BE2C (cell line): ENCODE results near the gene CERK.

Experiments
- DNase-seq: peaks from one replicate; pipeline ENCODE4 v3.0.0-alpha.2; 2020
- H3K27me3 ChIP-seq: fragments of 250-450 bp; sonication (Bioruptor Pico); 2 replicates; pipeline ENCODE4 v1.5.1; 2020; ENCODE audit warnings: mild to moderate bottlenecking
- H3K36me3 ChIP-seq: fragments of 250-450 bp; sonication (Bioruptor Pico); 2 replicates; pipeline ENCODE4 v1.5.1; 2020; ENCODE audit warnings: mild to moderate bottlenecking
- H3K4me1 ChIP-seq: fragments of 250-450 bp; sonication (Bioruptor Pico); 2 replicates; pipeline ENCODE4 v1.5.1; 2020
- H3K4me3 ChIP-seq: 2 replicates; pipeline ENCODE4 v1.5.1; 2011; ENCODE audit warnings: low read depth, low read length
- H3K9me3 ChIP-seq: fragments of 250-450 bp; sonication (Bioruptor Pico); 2 replicates; pipeline ENCODE4 v1.5.1; 2020
- CTCF ChIP-seq: IDR thresholded peaks from 2 replicates; pipeline ENCODE4 v1.5.1; 2012; ENCODE audit warnings: mild to moderate bottlenecking, low read depth, low read length

The CERK gene

DNA sequence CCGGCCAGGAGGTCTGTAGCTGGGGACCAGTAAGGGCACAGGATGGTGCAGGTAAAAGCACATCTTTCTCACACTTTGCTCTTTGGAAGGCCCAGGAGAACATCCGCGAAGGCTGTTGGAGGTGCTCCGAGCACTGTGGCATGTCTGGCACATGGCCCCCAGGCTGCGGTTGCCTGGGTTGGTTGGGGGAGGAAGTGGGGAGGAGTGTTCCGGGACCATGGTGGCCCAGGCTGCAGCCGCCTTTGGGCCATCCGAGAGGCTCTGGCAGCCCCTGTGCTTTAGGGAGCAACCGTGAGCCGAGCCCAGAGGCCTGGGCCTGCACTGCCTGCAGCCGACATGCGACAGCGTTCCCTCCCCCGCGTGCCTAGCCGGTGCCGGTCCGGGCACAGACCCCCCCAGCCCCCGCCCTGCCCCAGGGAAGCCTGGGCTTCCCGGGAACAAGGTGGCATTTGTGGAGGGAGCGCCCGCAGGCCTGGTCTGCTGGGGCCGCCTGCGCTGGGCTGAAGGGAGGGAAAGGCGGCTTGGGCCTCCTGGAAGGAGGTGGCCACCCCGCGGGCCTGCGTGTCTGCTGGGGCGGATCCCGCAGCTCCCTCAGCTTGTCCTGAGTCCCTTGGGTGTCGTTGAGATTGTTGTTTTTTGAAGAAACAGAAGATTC, 59.9 kb downstream of the CERK start:
- Histone ChIP-seq H3K9me3 (no peaks in the 10 kb centered on the region), H3K36me3 (peaks cover 66% of the 10 kb centered on the region), H3K4me3 (no peak overlapping the region), H3K27me3 (no peaks in the 10 kb centered on the region), H3K4me1 (no peaks in the 10 kb centered on the region)
- TF ChIP-seq CTCF = no peak
- DNase-seq = no peak

GRCh38 chr22:46677323-46678002, 60.6 kb downstream of the CERK start:
- Histone ChIP-seq H3K36me3 (peaks cover 61% of the 10 kb centered on the region), H3K9me3 (no peaks in the 10 kb centered on the region), H3K4me1 (no peaks in the 10 kb centered on the region; the same call in 1 of the 2 replicates), H3K27me3 (no peaks in the 10 kb centered on the region), H3K4me3 (no peak overlapping the region)
- no peak for TF ChIP-seq CTCF
- no peak for DNase-seq

DNA sequence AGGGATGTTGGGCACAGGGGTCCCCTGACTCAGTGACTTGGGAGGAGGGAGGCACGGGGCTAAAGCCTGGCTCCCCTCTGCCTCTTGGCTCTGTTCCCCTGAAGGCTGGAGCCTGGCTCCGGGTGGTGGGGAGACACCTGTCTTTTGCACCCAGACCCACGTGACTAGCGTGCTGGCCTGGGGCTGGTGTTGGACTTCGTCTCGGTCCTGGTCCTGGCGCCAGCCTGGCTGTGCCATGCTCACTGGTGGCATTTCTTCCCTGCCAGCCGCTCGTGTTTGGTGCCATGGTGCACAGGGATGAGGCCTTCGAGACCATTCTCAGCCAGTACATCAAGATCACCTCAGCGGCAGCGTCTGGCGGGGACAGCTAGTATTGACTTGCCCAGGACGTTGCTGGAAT, 61.2 kb downstream of the CERK start:
- Histone ChIP-seq H3K27me3 (no peaks in the 10 kb centered on the region), H3K4me1 (peaks cover 1% of the 10 kb centered on the region; the same call in 1 of the 2 replicates), H3K4me3 (no peak overlapping the region), H3K9me3 (no peaks in the 10 kb centered on the region), H3K36me3 (peaks cover 56% of the 10 kb centered on the region)
- DNase-seq = no peak
- TF ChIP-seq CTCF = no peak

DNA sequence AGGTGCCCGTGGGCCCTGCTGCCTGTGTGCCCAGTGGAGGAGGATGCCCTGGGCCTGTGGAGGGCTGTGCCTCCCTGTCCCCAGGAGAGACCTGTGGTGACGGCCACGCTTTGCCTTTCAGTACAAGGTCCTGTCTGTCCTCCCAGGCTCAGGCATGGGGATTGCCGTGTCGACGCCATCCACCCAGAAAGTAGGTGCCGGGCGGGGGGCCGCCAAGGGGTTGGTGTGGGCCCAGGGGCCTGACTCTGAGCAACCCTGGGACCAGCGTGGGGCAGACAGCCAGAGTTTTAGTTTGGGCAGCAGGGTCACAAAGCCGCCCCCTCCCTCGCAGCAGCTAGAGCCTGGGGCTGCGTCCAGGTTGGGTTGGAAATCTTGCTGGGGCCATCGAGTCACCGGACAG, 61.6 kb downstream of the CERK start:
- no peaks in the 10 kb centered on the region for H3K9me3 ChIP-seq
- no peak for DNase-seq
- peaks cover 58% of the 10 kb centered on the region for H3K36me3 ChIP-seq
- TF ChIP-seq CTCF = no peak
- H3K4me3 ChIP-seq = no peak overlapping the region
- no peaks in the 10 kb centered on the region for H3K27me3 ChIP-seq
- peaks cover 3% of the 10 kb centered on the region; the same call in 1 of the 2 replicates for H3K4me1 ChIP-seq

GRCh38 chr22:46675938-46676337, 62.1 kb downstream of the CERK start:
- H3K4me1 ChIP-seq = peaks cover 3% of the 10 kb centered on the region; the same call in 1 of the 2 replicates
- no peak for TF ChIP-seq CTCF
- no peak overlapping the region for H3K4me3 ChIP-seq
- H3K36me3 ChIP-seq = peaks cover 61% of the 10 kb centered on the region
- no peaks in the 10 kb centered on the region for H3K27me3 ChIP-seq
- no peaks in the 10 kb centered on the region for H3K9me3 ChIP-seq
- no peak for DNase-seq

DNA sequence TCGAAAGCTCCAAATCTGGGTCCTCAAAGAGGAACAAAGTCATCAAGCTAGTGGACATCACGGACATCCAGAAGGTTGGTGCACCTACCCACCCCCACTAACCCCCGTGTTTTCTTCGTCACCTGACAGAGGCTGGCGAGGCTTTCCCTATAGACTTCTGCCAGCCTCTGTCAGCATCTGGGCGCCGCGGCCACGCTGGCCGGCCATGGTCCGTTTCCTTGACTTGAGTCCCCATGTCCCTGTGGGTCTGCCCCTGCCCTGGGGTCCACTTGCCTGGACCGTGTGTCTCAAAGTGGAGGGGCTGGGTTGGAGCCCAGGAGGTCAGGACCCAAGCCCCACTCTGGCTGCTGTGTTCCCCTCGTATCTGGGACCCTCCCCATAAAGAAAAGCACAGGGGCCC, 62.6 kb downstream of the CERK start:
- no peaks in the 10 kb centered on the region for H3K27me3 ChIP-seq

More for the DNA sequence above, 62.6 kb downstream of the CERK start:
- Histone ChIP-seq H3K36me3 (peaks cover 66% of the 10 kb centered on the region), H3K4me1 (peaks cover 3% of the 10 kb centered on the region; the same call in 1 of the 2 replicates), H3K9me3 (no peaks in the 10 kb centered on the region), H3K4me3 (no peak overlapping the region)
- no peak for TF ChIP-seq CTCF
- no peak for DNase-seq
